CD14-positive monocyte (primary cell): ENCODE results near the gene CTCF. TPM values are rescaled to one million over a fixed set of nuclear protein-coding genes. Genes with fewer than 3 reads are reported as not detected.

ENCODE experiments used
- DNase-seq, 3 donors: peaks; one replicate each; pipeline ENCODE4 v3.0.0-alpha.2; 2011 to 2022
- H2AFZ ChIP-seq: 2 replicates; pipeline ENCODE4 v1.6.0; 2012; ENCODE audit warnings: mild to moderate bottlenecking, low read depth, low read length, inconsistent platforms; ENCODE audit not compliant: insufficient read depth, poor library complexity, severe bottlenecking
- H3K27ac ChIP-seq, 2 donors: 1 replicate in 1 of 2; 2 replicates in 1 of 2; pipeline ENCODE4 v1.5.1; 2012 to 2013; ENCODE audit warnings: low read length in 2 of 2, control low read depth in 1 of 2, inconsistent platforms in 1 of 2, low read depth in 1 of 2, mild to moderate bottlenecking in 1 of 2
- H3K27me3 ChIP-seq, 2 donors: one replicate each; pipeline versions ENCODE4 v1.6.0 to v1.6.1; 2011 to 2013; ENCODE audit warnings: low read length in 2 of 2; ENCODE audit not compliant: control insufficient read depth in 2 of 2, insufficient read depth in 2 of 2
- H3K36me3 ChIP-seq, 2 donors: replicated peaks in 1 of 2; 1 replicate in 1 of 2; 2 replicates in 1 of 2; pipeline versions ENCODE4 v1.5.1 to v1.6.1; 2012 to 2013; ENCODE audit warnings: low read length in 2 of 2, control low read depth in 1 of 2, inconsistent platforms in 1 of 2, mild to moderate bottlenecking in 1 of 2; ENCODE audit not compliant: insufficient read depth in 2 of 2, control insufficient read depth in 1 of 2
- H3K4me1 ChIP-seq, 2 donors: 1 replicate in 1 of 2; 2 replicates in 1 of 2; pipeline versions ENCODE4 v1.5.1 to v1.6.1; 2012 to 2013; ENCODE audit warnings: low read length in 2 of 2, control low read depth in 1 of 2, inconsistent platforms in 1 of 2, mild to moderate bottlenecking in 1 of 2, moderate library complexity in 1 of 2; ENCODE audit not compliant: insufficient read depth in 2 of 2, control insufficient read depth in 1 of 2
- H3K4me2 ChIP-seq: replicated peaks from 2 replicates; pipeline ENCODE3; 2012; ENCODE audit warnings: low read length, moderate library complexity, mild to moderate bottlenecking; ENCODE audit not compliant: poor library complexity, severe bottlenecking; ENCODE audit errors: extremely low read depth
- H3K4me3 ChIP-seq, 3 experiments: fragments of 200-600 bp in 1 of 3; sonication (generic) in 1 of 3; replicated peaks in 1 of 3; 1 replicate in 2 of 3; 2 replicates in 1 of 3; pipeline ENCODE4 v1.5.1; 2011 to 2013; ENCODE audit warnings: low read length in 3 of 3, mild to moderate bottlenecking in 3 of 3, control low read depth in 2 of 3, low read depth in 2 of 3, inconsistent platforms in 1 of 3, moderate library complexity in 1 of 3
- H3K79me2 ChIP-seq: 2 replicates; pipeline ENCODE4 v1.6.0; 2012; ENCODE audit warnings: mild to moderate bottlenecking, control low read depth, inconsistent platforms, low read length, moderate library complexity; ENCODE audit not compliant: insufficient read depth
- H3K9ac ChIP-seq: 2 replicates; pipeline ENCODE4 v1.6.0; 2017; ENCODE audit warnings: low read length, mild to moderate bottlenecking; ENCODE audit not compliant: insufficient read depth, poor library complexity, severe bottlenecking
- H3K9me3 ChIP-seq, 2 donors: replicated peaks in 1 of 2; 1 replicate in 1 of 2; 2 replicates in 1 of 2; pipeline versions ENCODE4 v1.5.1 to v1.6.1; 2012 to 2013; ENCODE audit warnings: low read length in 2 of 2, control low read depth in 1 of 2; ENCODE audit not compliant: control insufficient read depth in 1 of 2, insufficient read depth in 1 of 2
- H4K20me1 ChIP-seq: 2 replicates; pipeline ENCODE4 v1.6.0; 2012; ENCODE audit warnings: mild to moderate bottlenecking, low read length, control low read depth, moderate library complexity; ENCODE audit not compliant: insufficient read depth
- H3K27ac Mint-ChIP-seq, 7 donors: one replicate each; pipeline ENCODE4 v1.8.0; 2020; ENCODE audit warnings: mild to moderate bottlenecking in 7 of 7, mixed read lengths in 7 of 7, moderate library complexity in 6 of 7, inconsistent platforms in 2 of 7
- H3K27me3 Mint-ChIP-seq, 3 donors: one replicate each; pipeline ENCODE4 v1.8.0; 2021 to 2022; ENCODE audit warnings: low read depth in 3 of 3, mild to moderate bottlenecking in 3 of 3, mixed read lengths in 3 of 3, moderate library complexity in 3 of 3, inconsistent platforms in 1 of 3
- H3K36me3 Mint-ChIP-seq, 2 donors: one replicate each; pipeline ENCODE4 v1.8.0; 2020; ENCODE audit warnings: mixed read lengths in 2 of 2, inconsistent platforms in 1 of 2, mild to moderate bottlenecking in 1 of 2
- H3K4me1 Mint-ChIP-seq: one replicate; pipeline ENCODE4 v1.8.0; 2020; ENCODE audit warnings: mild to moderate bottlenecking, mixed read lengths
- H3K4me3 Mint-ChIP-seq, 2 donors: one replicate each; pipeline ENCODE4 v1.8.0; 2020; ENCODE audit warnings: mild to moderate bottlenecking in 2 of 2, mixed read lengths in 2 of 2, moderate library complexity in 1 of 2
- H3K9me3 Mint-ChIP-seq, 7 donors: one replicate each; pipeline ENCODE4 v1.8.0; 2020 to 2022; ENCODE audit warnings: mixed read lengths in 7 of 7, mild to moderate bottlenecking in 6 of 7, moderate library complexity in 6 of 7, inconsistent platforms in 2 of 7
- CTCF ChIP-seq: fragments of 200-600 bp; IDR thresholded peaks from one replicate; pipeline ENCODE4 v1.8.0; 2022; ENCODE audit warnings: antibody characterized with exemption, mild to moderate bottlenecking
- WGBS: methylation state at CpG from one replicate; pipeline ENCODE4 v1.1.5; 2013; ENCODE audit warnings: missing lambda C conversion rate; ENCODE audit not compliant: insufficient coverage; 5-methylcytosine and 5-hydroxymethylcytosine counted together
- intact Hi-C, 2 donors: fragments of 100-400 bp; cut with micrococcal nuclease; formaldehyde crosslinking; loops; one replicate each; pipeline versions ENCODE4 v1.15.0 to v1.15.1; 2023
- polyA plus RNA-seq, 3 donors: library from polyadenylated mRNA; depleted of rRNA in 1 of 3; unstranded in 2 of 3; stranded (reverse) in 1 of 3; fragments of 300-500 nt in 2 of 3; fragments of >200 nt in 1 of 3; fragmentation: Illumina TruSeq in 2 of 3; gene quantifications; 1 replicate in 2 of 3; 2 replicates in 1 of 3; pipeline ENCODE4 v1.2.3, GENCODE V29; 2012 to 2021

CTCF gene
- polyA plus RNA-seq, 3 donors, result 8.4 to 29.9 (median 17.7) TPM

GRCh38 chr16:67679935-67680897 lies 117.9 kb downstream of the CTCF start:
- H3K9me3 Mint-ChIP-seq, result no peaks in the 10 kb centered on the region
- intact Hi-C loops, result loop anchor here in 1 of 2 donors (10.0 kb wide), 1 partner anchor 545 kb away; no protein-coding TSS in a partner anchor
- peak overlapping the region in 1 of 7 donors; percentile 36 for H3K27ac Mint-ChIP-seq
- H3K4me1 Mint-ChIP-seq, result peaks cover 10% of the 10 kb centered on the region
- Histone ChIP-seq H3K79me2 (no peaks in the 10 kb centered on the region), H3K9me3 (no peaks in the 10 kb centered on the region), H3K4me3 (no peak overlapping the region), H3K27ac (no peak overlapping the region), H2AFZ (no peak overlapping the region), H3K36me3 (peaks cover 10 to 30% of the 10 kb centered on the region in 2 donors), H4K20me1 (no peaks in the 10 kb centered on the region), H3K9ac (no peak overlapping the region), H3K27me3 (no peaks in the 10 kb centered on the region), H3K4me1 (peaks cover 0 to 6% of the 10 kb centered on the region in 2 donors), H3K4me2 (no peak overlapping the region)
- 98% methylated on average over 6 of the region's 10 CpGs for WGBS
- no peak for DNase-seq
- peaks cover 28 to 60% of the 10 kb centered on the region in 2 donors for H3K36me3 Mint-ChIP-seq
- no peak overlapping the region for H3K4me3 Mint-ChIP-seq
- H3K27me3 Mint-ChIP-seq, result peaks cover 0 to 2% (median 0%) of the 10 kb centered on the region in 3 donors
- no peak for TF ChIP-seq CTCF

GRCh38 chr16:67683767-67684166 lies 121.4 kb downstream of the CTCF start:
- H2AFZ ChIP-seq, result no peak overlapping the region
- DNase-seq, result no peak
- H3K36me3 ChIP-seq, result peaks cover 10 to 36% of the 10 kb centered on the region in 2 donors
- no peak for TF ChIP-seq CTCF
- H3K9me3 Mint-ChIP-seq, result no peaks in the 10 kb centered on the region
- no peak overlapping the region for H3K27ac Mint-ChIP-seq
- no CpG with 5 or more reads among the region's 4 CpGs for WGBS
- no peak overlapping the region for H3K4me2 ChIP-seq
- H3K4me1 ChIP-seq, result peaks cover 0 to 10% of the 10 kb centered on the region in 2 donors
- H3K27me3 Mint-ChIP-seq, result no peaks in the 10 kb centered on the region
- H3K4me3 ChIP-seq, result no peak overlapping the region
- no peaks in the 10 kb centered on the region for H3K79me2 ChIP-seq
- intact Hi-C loops, result no loop called here
- peaks cover 17% of the 10 kb centered on the region for H3K4me1 Mint-ChIP-seq
- no peak overlapping the region for H3K9ac ChIP-seq
- no peaks in the 10 kb centered on the region for H3K27me3 ChIP-seq
- peaks cover 25 to 50% of the 10 kb centered on the region in 2 donors for H3K36me3 Mint-ChIP-seq
- H3K9me3 ChIP-seq, result no peaks in the 10 kb centered on the region
- no peak overlapping the region for H3K4me3 Mint-ChIP-seq
- H3K27ac ChIP-seq, result no peak overlapping the region
- no peaks in the 10 kb centered on the region for H4K20me1 ChIP-seq
